Mammary epithelial cell (primary cell): ENCODE data around the gene DDIAS.

Experiments used
- EZH2 ChIP-seq: IDR thresholded peaks from 2 replicates; pipeline ENCODE4 v1.6.1; 2012; ENCODE audit warnings: low read length, inconsistent platforms, borderline replicate concordance
- TF ChIP-seq, protein P1 (sequence below), 2 donors: IDR thresholded peaks in 1 of 2; conservative IDR thresholded peaks in 1 of 2; 2 replicates each; pipeline ENCODE4 v1.5.1; 2011 to 2012; ENCODE audit warnings: inconsistent platforms in 2 of 2, low read length in 2 of 2, mild to moderate bottlenecking in 2 of 2, control low read depth in 1 of 2, low read depth in 1 of 2; ENCODE audit not compliant: insufficient read depth in 1 of 2; ENCODE audit errors: extremely low read depth in 1 of 2

DNA sequence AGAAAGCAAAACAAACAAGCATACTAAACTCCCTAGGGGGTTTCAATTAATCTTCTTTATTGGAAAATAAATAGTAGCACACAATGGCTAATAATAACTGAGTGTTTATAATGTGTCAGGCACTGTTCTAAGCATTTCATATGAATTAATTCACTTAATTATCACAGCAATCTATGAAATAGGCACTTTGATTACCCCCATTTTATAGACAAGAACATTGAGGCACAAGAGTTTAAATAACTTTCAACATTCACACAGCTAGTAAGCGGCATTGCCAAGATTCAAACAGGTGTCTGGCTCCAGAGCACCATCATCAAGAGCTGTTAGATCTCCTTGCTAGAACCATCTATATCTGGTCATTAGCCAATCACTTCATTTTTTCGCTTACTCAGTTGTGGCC, 44.4 kb upstream of the DDIAS start:
- no peak for TF ChIP-seq EZH2
- TF ChIP-seq, protein P1, sequence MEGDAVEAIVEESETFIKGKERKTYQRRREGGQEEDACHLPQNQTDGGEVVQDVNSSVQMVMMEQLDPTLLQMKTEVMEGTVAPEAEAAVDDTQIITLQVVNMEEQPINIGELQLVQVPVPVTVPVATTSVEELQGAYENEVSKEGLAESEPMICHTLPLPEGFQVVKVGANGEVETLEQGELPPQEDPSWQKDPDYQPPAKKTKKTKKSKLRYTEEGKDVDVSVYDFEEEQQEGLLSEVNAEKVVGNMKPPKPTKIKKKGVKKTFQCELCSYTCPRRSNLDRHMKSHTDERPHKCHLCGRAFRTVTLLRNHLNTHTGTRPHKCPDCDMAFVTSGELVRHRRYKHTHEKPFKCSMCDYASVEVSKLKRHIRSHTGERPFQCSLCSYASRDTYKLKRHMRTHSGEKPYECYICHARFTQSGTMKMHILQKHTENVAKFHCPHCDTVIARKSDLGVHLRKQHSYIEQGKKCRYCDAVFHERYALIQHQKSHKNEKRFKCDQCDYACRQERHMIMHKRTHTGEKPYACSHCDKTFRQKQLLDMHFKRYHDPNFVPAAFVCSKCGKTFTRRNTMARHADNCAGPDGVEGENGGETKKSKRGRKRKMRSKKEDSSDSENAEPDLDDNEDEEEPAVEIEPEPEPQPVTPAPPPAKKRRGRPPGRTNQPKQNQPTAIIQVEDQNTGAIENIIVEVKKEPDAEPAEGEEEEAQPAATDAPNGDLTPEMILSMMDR (conservative IDR thresholded peaks at IDR 0.05 in 1 of 2, IDR thresholded peaks at IDR 0.05 in 1 of 2; ENCODE audit: extremely low read depth in 1 of 2, insufficient read depth in 1 of 2, low read depth in 1 of 2, low read length in 2 of 2) = no peak
